Measurements from ENCODE around the gene TYW3.

DNA sequence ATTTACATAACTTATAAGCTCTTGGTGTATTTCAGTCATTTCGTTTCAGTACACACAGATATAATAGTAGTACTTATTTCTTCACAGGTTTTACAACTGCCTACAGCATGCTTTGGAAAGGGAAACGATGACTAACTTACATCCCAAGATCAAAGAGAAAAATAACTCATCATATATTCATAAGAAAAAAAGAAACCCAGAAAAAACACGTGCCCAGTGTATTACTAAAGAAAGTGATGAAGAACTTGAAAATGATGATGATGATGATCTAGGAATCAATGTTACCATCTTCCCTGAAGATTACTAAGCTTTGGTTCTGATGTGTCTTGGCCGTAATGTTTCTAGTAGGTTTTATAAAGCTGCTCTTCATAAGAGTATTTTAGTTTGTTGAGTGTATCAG lies 30.9 kb downstream of the TYW3 start:
- TF ChIP-seq POLR2A (IDR thresholded peaks at IDR 0.05) (no peak), EP300 (IDR thresholded peaks at IDR 0.05) (no peak)
- TF ChIP-seq, protein P1, sequence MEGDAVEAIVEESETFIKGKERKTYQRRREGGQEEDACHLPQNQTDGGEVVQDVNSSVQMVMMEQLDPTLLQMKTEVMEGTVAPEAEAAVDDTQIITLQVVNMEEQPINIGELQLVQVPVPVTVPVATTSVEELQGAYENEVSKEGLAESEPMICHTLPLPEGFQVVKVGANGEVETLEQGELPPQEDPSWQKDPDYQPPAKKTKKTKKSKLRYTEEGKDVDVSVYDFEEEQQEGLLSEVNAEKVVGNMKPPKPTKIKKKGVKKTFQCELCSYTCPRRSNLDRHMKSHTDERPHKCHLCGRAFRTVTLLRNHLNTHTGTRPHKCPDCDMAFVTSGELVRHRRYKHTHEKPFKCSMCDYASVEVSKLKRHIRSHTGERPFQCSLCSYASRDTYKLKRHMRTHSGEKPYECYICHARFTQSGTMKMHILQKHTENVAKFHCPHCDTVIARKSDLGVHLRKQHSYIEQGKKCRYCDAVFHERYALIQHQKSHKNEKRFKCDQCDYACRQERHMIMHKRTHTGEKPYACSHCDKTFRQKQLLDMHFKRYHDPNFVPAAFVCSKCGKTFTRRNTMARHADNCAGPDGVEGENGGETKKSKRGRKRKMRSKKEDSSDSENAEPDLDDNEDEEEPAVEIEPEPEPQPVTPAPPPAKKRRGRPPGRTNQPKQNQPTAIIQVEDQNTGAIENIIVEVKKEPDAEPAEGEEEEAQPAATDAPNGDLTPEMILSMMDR (IDR thresholded peaks at IDR 0.05), result no peak

Measured in tibial nerve (tissue), 4 donors.